ENCODE data around the gene TASOR2.

Gene TASOR2

DNA sequence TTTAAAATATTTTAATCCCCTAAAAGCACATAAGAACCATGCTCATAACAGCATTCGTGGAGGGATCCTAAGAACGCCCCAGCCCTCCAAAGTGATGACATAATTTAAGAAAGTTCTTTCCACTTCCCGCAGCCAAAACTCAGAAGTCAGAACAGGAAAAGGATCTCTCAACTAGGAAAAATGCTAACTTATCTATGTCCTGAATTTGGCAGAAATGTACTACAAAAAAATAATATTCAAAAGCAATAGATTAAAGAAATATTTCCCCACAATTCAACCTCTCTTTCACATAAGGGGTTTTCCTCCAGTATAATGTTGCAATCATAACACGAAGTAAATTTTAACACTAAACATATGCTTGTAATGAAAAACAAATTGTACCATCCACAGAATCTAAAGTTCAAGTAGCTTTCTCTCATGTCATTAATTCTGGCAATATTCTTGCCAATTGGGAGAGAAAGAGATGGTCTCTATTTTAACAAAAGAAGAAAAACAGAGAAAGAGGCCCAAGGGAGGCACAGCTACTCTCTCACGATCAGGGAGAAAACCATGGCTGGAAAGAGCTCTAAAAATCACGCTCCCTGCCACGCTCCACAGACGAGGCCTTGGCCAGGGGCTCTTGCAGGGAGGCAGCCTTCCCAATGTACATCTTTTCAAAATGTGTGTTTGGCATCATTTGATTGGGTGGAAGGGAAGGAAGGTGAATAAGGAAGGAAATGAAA is 41.1 kb upstream of the TASOR2 start:
- Histone ChIP-seq H2AK5ac (ENCODE audit: low read depth, low read length) (no peak overlapping the region), H2BK120ac (ENCODE audit: low read depth, low read length) (no peak overlapping the region), H3K4me2 (ENCODE audit: insufficient read depth, low read length, poor library complexity, severe bottlenecking) (no peak overlapping the region), H4K91ac (ENCODE audit: low read depth, low read length, poor library complexity) (no peak overlapping the region), H3K79me1 (ENCODE audit: low read depth, low read length) (no peaks in the 10 kb centered on the region), H3K9ac (ENCODE audit: low read depth, low read length, poor library complexity) (no peak overlapping the region), H3K9me3 (replicated peaks in 1 of 2; ENCODE audit: control insufficient read depth in 2 of 2, insufficient read depth in 1 of 2, low read depth in 1 of 2, low read length in 2 of 2) (no peaks in the 10 kb centered on the region), H3K27me3 (ENCODE audit: control insufficient read depth in 3 of 3, insufficient read depth in 3 of 3, low read depth in 1 of 3, low read length in 3 of 3) (no peaks in the 10 kb centered on the region), H3K23ac (ENCODE audit: low read depth, low read length, poor library complexity) (no peak overlapping the region), H3K4me1 (ENCODE audit: control insufficient read depth in 2 of 2, insufficient read depth in 1 of 2, low read depth in 1 of 2, low read length in 2 of 2) (peaks cover 0 to 1% of the 10 kb centered on the region in 2 donors), H3K14ac (ENCODE audit: low read length) (no peak overlapping the region), H3K4ac (ENCODE audit: low read length) (no peak overlapping the region), H2BK12ac (ENCODE audit: low read length) (no peak overlapping the region), H2AFZ (ENCODE audit: low read length) (no peak overlapping the region), H3K27ac (replicated peaks; ENCODE audit: low read length) (no peak overlapping the region), H2BK15ac (ENCODE audit: low read length) (no peak overlapping the region), H3K36me3 (replicated peaks in 1 of 2; ENCODE audit: control insufficient read depth in 2 of 2, insufficient read depth in 2 of 2, low read length in 2 of 2) (peaks cover 17 to 33% of the 10 kb centered on the region in 2 donors), H4K8ac (ENCODE audit: low read depth, low read length) (no peak overlapping the region), H3K18ac (ENCODE audit: low read length) (no peak overlapping the region), H2BK5ac (ENCODE audit: low read length) (no peak overlapping the region), H3K4me3 (ENCODE audit: low read length in 2 of 2) (no peak overlapping the region)
- no CpG with 5 or more reads among the region's 8 CpGs for WGBS, 2 donors (ENCODE audit: extremely low coverage in 2 of 2, insufficient read length in 2 of 2, insufficient replicate concordance in 1 of 2)
- no peak for DNase-seq (ENCODE audit: low spot score)

DNA sequence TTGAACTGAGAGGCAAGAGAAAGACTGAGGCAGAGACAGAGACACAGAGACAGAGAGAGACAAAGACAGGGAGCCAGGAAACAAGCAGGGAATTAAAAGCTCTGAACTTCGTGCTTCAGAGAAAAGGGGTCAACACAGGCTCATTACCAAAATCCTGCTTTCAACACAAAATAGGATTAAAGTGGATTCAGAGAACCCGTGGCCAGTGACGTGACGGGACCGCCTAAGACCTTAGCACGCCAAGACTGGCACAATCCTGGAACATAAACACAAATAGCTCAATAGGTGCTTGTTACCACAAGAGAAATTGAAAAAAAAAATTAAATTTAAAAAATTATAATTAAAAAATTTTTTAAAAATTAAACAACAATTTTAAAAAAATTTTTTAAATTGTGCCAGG is 39.7 kb upstream of the TASOR2 start:
- H3K27me3 ChIP-seq (ENCODE audit: control insufficient read depth in 3 of 3, insufficient read depth in 3 of 3, low read depth in 1 of 3, low read length in 3 of 3): no peaks in the 10 kb centered on the region
- H3K23ac ChIP-seq (ENCODE audit: low read depth, low read length, poor library complexity): no peak overlapping the region
- H2BK120ac ChIP-seq (ENCODE audit: low read depth, low read length): no peak overlapping the region
- H2BK12ac ChIP-seq (ENCODE audit: low read length): no peak overlapping the region
- H2AFZ ChIP-seq (ENCODE audit: low read length): no peak overlapping the region
- H3K4me2 ChIP-seq (ENCODE audit: insufficient read depth, low read length, poor library complexity, severe bottlenecking): no peak overlapping the region
- H3K4ac ChIP-seq (ENCODE audit: low read length): no peak overlapping the region
- no peak overlapping the region for H3K4me3 ChIP-seq (ENCODE audit: low read length in 2 of 2)
- H4K91ac ChIP-seq (ENCODE audit: low read depth, low read length, poor library complexity): no peak overlapping the region
- H2BK15ac ChIP-seq (ENCODE audit: low read length): no peak overlapping the region
- H2BK5ac ChIP-seq (ENCODE audit: low read length): no peak overlapping the region
- WGBS, 2 donors (ENCODE audit: extremely low coverage in 2 of 2, insufficient read length in 2 of 2, insufficient replicate concordance in 1 of 2): no CpG with 5 or more reads among the region's 6 CpGs
- H3K79me1 ChIP-seq (ENCODE audit: low read depth, low read length): peaks cover 2% of the 10 kb centered on the region
- no peak overlapping the region for H3K27ac ChIP-seq (replicated peaks; ENCODE audit: low read length)
- H3K9ac ChIP-seq (ENCODE audit: low read depth, low read length, poor library complexity): no peak overlapping the region
- no peak overlapping the region for H3K18ac ChIP-seq (ENCODE audit: low read length)
- no peak overlapping the region for H3K14ac ChIP-seq (ENCODE audit: low read length)
- H3K36me3 ChIP-seq (replicated peaks in 1 of 2; ENCODE audit: control insufficient read depth in 2 of 2, insufficient read depth in 2 of 2, low read length in 2 of 2): peaks cover 21 to 22% of the 10 kb centered on the region in 2 donors
- peaks cover 0 to 1% of the 10 kb centered on the region in 2 donors for H3K4me1 ChIP-seq (ENCODE audit: control insufficient read depth in 2 of 2, insufficient read depth in 1 of 2, low read depth in 1 of 2, low read length in 2 of 2)
- DNase-seq (ENCODE audit: low spot score): no peak
- no peak overlapping the region for H4K8ac ChIP-seq (ENCODE audit: low read depth, low read length)
- H3K9me3 ChIP-seq (replicated peaks in 1 of 2; ENCODE audit: control insufficient read depth in 2 of 2, insufficient read depth in 1 of 2, low read depth in 1 of 2, low read length in 2 of 2): no peaks in the 10 kb centered on the region
- no peak overlapping the region for H2AK5ac ChIP-seq (ENCODE audit: low read depth, low read length)

DNA sequence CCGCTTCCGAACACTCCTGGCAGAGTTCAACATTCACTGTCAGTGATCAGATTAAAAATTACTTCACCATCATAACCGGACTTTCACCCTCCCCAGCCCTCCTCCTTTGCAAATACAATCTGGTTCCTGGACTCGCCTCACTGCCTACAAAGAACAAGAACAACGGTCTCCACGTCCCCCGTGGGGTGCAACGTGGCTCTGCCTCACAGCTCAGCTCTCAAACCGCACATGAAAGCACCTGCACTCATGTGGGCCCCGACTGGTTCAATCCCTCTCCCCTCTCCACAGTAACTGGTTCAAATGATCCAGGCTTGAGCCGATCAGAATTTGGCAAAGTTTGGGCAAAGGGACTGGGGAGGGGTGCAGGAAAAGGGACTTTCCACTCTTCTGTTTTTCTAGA is 39.3 kb upstream of the TASOR2 start:
- no peaks in the 10 kb centered on the region for H3K27me3 ChIP-seq (ENCODE audit: control insufficient read depth in 3 of 3, insufficient read depth in 3 of 3, low read depth in 1 of 3, low read length in 3 of 3)
- no CpG with 5 or more reads among the region's 11 CpGs for WGBS, 2 donors (ENCODE audit: extremely low coverage in 2 of 2, insufficient read length in 2 of 2, insufficient replicate concordance in 1 of 2)
- no peak for DNase-seq (ENCODE audit: low spot score)
- no peak overlapping the region for H3K18ac ChIP-seq (ENCODE audit: low read length)
- H3K9me3 ChIP-seq (replicated peaks in 1 of 2; ENCODE audit: control insufficient read depth in 2 of 2, insufficient read depth in 1 of 2, low read depth in 1 of 2, low read length in 2 of 2): no peaks in the 10 kb centered on the region
- no peak overlapping the region for H2BK5ac ChIP-seq (ENCODE audit: low read length)
- no peak overlapping the region for H3K14ac ChIP-seq (ENCODE audit: low read length)
- H2AK5ac ChIP-seq (ENCODE audit: low read depth, low read length): no peak overlapping the region
- H3K23ac ChIP-seq (ENCODE audit: low read depth, low read length, poor library complexity): no peak overlapping the region
- H3K4me2 ChIP-seq (ENCODE audit: insufficient read depth, low read length, poor library complexity, severe bottlenecking): no peak overlapping the region
- no peak overlapping the region for H2AFZ ChIP-seq (ENCODE audit: low read length)
- no peak overlapping the region for H4K91ac ChIP-seq (ENCODE audit: low read depth, low read length, poor library complexity)
- no peak overlapping the region for H3K9ac ChIP-seq (ENCODE audit: low read depth, low read length, poor library complexity)
- H4K8ac ChIP-seq (ENCODE audit: low read depth, low read length): no peak overlapping the region
- no peak overlapping the region for H3K4me3 ChIP-seq (ENCODE audit: low read length in 2 of 2)
- H3K79me1 ChIP-seq (ENCODE audit: low read depth, low read length): peaks cover 2% of the 10 kb centered on the region
- H3K4ac ChIP-seq (ENCODE audit: low read length): no peak overlapping the region
- H2BK12ac ChIP-seq (ENCODE audit: low read length): no peak overlapping the region
- H3K36me3 ChIP-seq (replicated peaks in 1 of 2; ENCODE audit: control insufficient read depth in 2 of 2, insufficient read depth in 2 of 2, low read length in 2 of 2): peaks cover 17 to 18% of the 10 kb centered on the region in 2 donors
- H3K4me1 ChIP-seq (ENCODE audit: control insufficient read depth in 2 of 2, insufficient read depth in 1 of 2, low read depth in 1 of 2, low read length in 2 of 2): peaks cover 0 to 1% of the 10 kb centered on the region in 2 donors
- no peak overlapping the region for H3K27ac ChIP-seq (replicated peaks; ENCODE audit: low read length)
- no peak overlapping the region for H2BK15ac ChIP-seq (ENCODE audit: low read length)
- no peak overlapping the region for H2BK120ac ChIP-seq (ENCODE audit: low read depth, low read length)

- no peaks in the 10 kb centered on the region for H3K9me3 ChIP-seq (replicated peaks in 1 of 2; ENCODE audit: control insufficient read depth in 2 of 2, insufficient read depth in 1 of 2, low read depth in 1 of 2, low read length in 2 of 2)
- no peak overlapping the region for H3K4me3 ChIP-seq (ENCODE audit: low read length in 2 of 2)
- WGBS, 2 donors (ENCODE audit: extremely low coverage in 2 of 2, insufficient read length in 2 of 2, insufficient replicate concordance in 1 of 2): no CpG with 5 or more reads among the region's 21 CpGs
- no peak overlapping the region for H4K91ac ChIP-seq (ENCODE audit: low read depth, low read length, poor library complexity)
- H2BK5ac ChIP-seq (ENCODE audit: low read length): no peak overlapping the region
- no peak overlapping the region for H2AFZ ChIP-seq (ENCODE audit: low read length)
- H2BK12ac ChIP-seq (ENCODE audit: low read length): no peak overlapping the region
- no peak overlapping the region for H3K27ac ChIP-seq (replicated peaks; ENCODE audit: low read length)
- no peak overlapping the region for H3K18ac ChIP-seq (ENCODE audit: low read length)
- DNase-seq (ENCODE audit: low spot score): no peak
- H3K23ac ChIP-seq (ENCODE audit: low read depth, low read length, poor library complexity): no peak overlapping the region
- peaks cover 12 to 13% of the 10 kb centered on the region in 2 donors for H3K36me3 ChIP-seq (replicated peaks in 1 of 2; ENCODE audit: control insufficient read depth in 2 of 2, insufficient read depth in 2 of 2, low read length in 2 of 2)
- peaks cover 0 to 1% of the 10 kb centered on the region in 2 donors for H3K4me1 ChIP-seq (ENCODE audit: control insufficient read depth in 2 of 2, insufficient read depth in 1 of 2, low read depth in 1 of 2, low read length in 2 of 2)
- peaks cover 2% of the 10 kb centered on the region for H3K79me1 ChIP-seq (ENCODE audit: low read depth, low read length)
- H3K14ac ChIP-seq (ENCODE audit: low read length): no peak overlapping the region
- no peak overlapping the region for H3K4ac ChIP-seq (ENCODE audit: low read length)
- no peak overlapping the region for H2BK120ac ChIP-seq (ENCODE audit: low read depth, low read length)
- H3K27me3 ChIP-seq (ENCODE audit: control insufficient read depth in 3 of 3, insufficient read depth in 3 of 3, low read depth in 1 of 3, low read length in 3 of 3): no peaks in the 10 kb centered on the region
- no peak overlapping the region for H2BK15ac ChIP-seq (ENCODE audit: low read length)
- peak overlapping the region; percentile 27 for H2AK5ac ChIP-seq (ENCODE audit: low read depth, low read length)
- no peak overlapping the region for H3K9ac ChIP-seq (ENCODE audit: low read depth, low read length, poor library complexity)
- no peak overlapping the region for H3K4me2 ChIP-seq (ENCODE audit: insufficient read depth, low read length, poor library complexity, severe bottlenecking)
- peak overlapping the region; percentile 25 for H4K8ac ChIP-seq (ENCODE audit: low read depth, low read length)
Observed at GRCh38 chr10:5645944-5646617, 38.6 kb upstream of the TASOR2 start.
